ENCODE results near the gene PCSK2. TPM values are rescaled to one million over a fixed set of nuclear protein-coding genes. Genes with fewer than 3 reads are reported as not detected.

Gene PCSK2
- total RNA-seq, 4 donors from 2014 or later: 0.64 to 4.1 (median 1.4) TPM; not detected in 1

- Histone ChIP-seq H3K9me3 (no peaks in the 10 kb centered on the region), H3K4me3 (no peak overlapping the region), H3K27me3 (peaks cover 5% of the 10 kb centered on the region), H3K36me3 (no peaks in the 10 kb centered on the region), H3K27ac (no peak overlapping the region), H3K4me1 (no peaks in the 10 kb centered on the region)
- no peak for DNase-seq
- 81 to 84% methylated on average over 2 to 7 of the region's 7 CpGs for WGBS, 2 donors (ENCODE audit: low coverage in 1 of 2)
- intact Hi-C loops (cut with DNase I; ENCODE audit: low total_unique reads) (no loop called here), in situ Hi-C loops (cut with MboI; ENCODE audit: low pct_ligation_motif_present in 1 of 4, low pct_unique_long_range_greater_than_20kb in 1 of 4, low sequenced_read_pairs in 3 of 4) (no loop called here)
- TF ChIP-seq POLR2A (IDR thresholded peaks at IDR 0.05): no peak
These were observed 263.7 kb downstream of the PCSK2 start for GRCh38 chr20:17490501-17490900.

- in situ Hi-C loops (cut with MboI; ENCODE audit: low pct_ligation_motif_present in 1 of 4, low pct_unique_long_range_greater_than_20kb in 1 of 4, low sequenced_read_pairs in 3 of 4) (no loop called here), intact Hi-C loops (cut with DNase I; ENCODE audit: low total_unique reads) (no loop called here)
- 88% methylated on average over 11 of the region's 11 CpGs; no CpG with 5 or more reads in 1 of the 2 donors for WGBS, 2 donors (ENCODE audit: low coverage in 1 of 2)
- Histone ChIP-seq H3K4me1 (no peaks in the 10 kb centered on the region), H3K27ac (no peak overlapping the region), H3K27me3 (peaks cover 5% of the 10 kb centered on the region), H3K4me3 (no peak overlapping the region), H3K36me3 (no peaks in the 10 kb centered on the region), H3K9me3 (no peaks in the 10 kb centered on the region)
- no peak for DNase-seq
- no peak for TF ChIP-seq POLR2A (IDR thresholded peaks at IDR 0.05)
- no peak for TF ChIP-seq POLR2AphosphoS5 (IDR thresholded peaks at IDR 0.05)
- no peak for TF ChIP-seq CTCF (IDR thresholded peaks at IDR 0.05)
- no peak for TF ChIP-seq EP300 (IDR thresholded peaks at IDR 0.05; ENCODE audit: low read depth)
These were observed 264.2 kb downstream of the PCSK2 start for GRCh38 chr20:17491041-17491440.

- Histone ChIP-seq H3K27ac (no peak overlapping the region), H3K36me3 (no peaks in the 10 kb centered on the region), H3K4me1 (no peaks in the 10 kb centered on the region), H3K27me3 (peaks cover 5% of the 10 kb centered on the region), H3K4me3 (no peak overlapping the region), H3K9me3 (no peaks in the 10 kb centered on the region)
- no peak for DNase-seq
- TF ChIP-seq CTCF (IDR thresholded peaks at IDR 0.05) (no peak), POLR2AphosphoS5 (IDR thresholded peaks at IDR 0.05) (no peak), POLR2A (IDR thresholded peaks at IDR 0.05) (no peak), EP300 (IDR thresholded peaks at IDR 0.05; ENCODE audit: low read depth) (no peak)
- WGBS, 2 donors (ENCODE audit: low coverage in 1 of 2): 89 to 100% methylated on average over 1 to 4 of the region's 4 CpGs
- in situ Hi-C loops (cut with MboI; ENCODE audit: low pct_ligation_motif_present in 1 of 4, low pct_unique_long_range_greater_than_20kb in 1 of 4, low sequenced_read_pairs in 3 of 4): no loop called here
- intact Hi-C loops (cut with DNase I; ENCODE audit: low total_unique reads): no loop called here
These were observed 264.6 kb downstream of the PCSK2 start for GRCh38 chr20:17491488-17491887.

- 80 to 86% methylated on average over 1 to 2 of the region's 2 CpGs for WGBS, 2 donors (ENCODE audit: low coverage in 1 of 2)
- H3K27me3 ChIP-seq: no peaks in the 10 kb centered on the region
- H3K36me3 ChIP-seq: no peaks in the 10 kb centered on the region
- intact Hi-C loops (cut with DNase I; ENCODE audit: low total_unique reads): no loop called here
- no peak for DNase-seq
- no peak for TF ChIP-seq POLR2AphosphoS5 (IDR thresholded peaks at IDR 0.05)
- no peak for TF ChIP-seq CTCF (IDR thresholded peaks at IDR 0.05)
- TF ChIP-seq EP300 (IDR thresholded peaks at IDR 0.05; ENCODE audit: low read depth): no peak
- no peak for TF ChIP-seq POLR2A (IDR thresholded peaks at IDR 0.05)
- in situ Hi-C loops (cut with MboI; ENCODE audit: low pct_ligation_motif_present in 1 of 4, low pct_unique_long_range_greater_than_20kb in 1 of 4, low sequenced_read_pairs in 3 of 4): no loop called here
- H3K27ac ChIP-seq: no peak overlapping the region
- no peaks in the 10 kb centered on the region for H3K9me3 ChIP-seq
- no peak overlapping the region for H3K4me3 ChIP-seq
- peaks cover 0 to 6% (median 0%) of the 10 kb centered on the region in 4 donors for H3K4me1 ChIP-seq
These were observed 266.3 kb downstream of the PCSK2 start for GRCh38 chr20:17493173-17493572.

- no peaks in the 10 kb centered on the region for H3K9me3 ChIP-seq
- TF ChIP-seq POLR2AphosphoS5 (IDR thresholded peaks at IDR 0.05): no peak
- intact Hi-C loops (cut with DNase I; ENCODE audit: low total_unique reads) (no loop called here), in situ Hi-C loops (cut with MboI; ENCODE audit: low pct_ligation_motif_present in 1 of 4, low pct_unique_long_range_greater_than_20kb in 1 of 4, low sequenced_read_pairs in 3 of 4) (no loop called here)
- H3K27me3 ChIP-seq: no peaks in the 10 kb centered on the region
- DNase-seq: no peak
- 89 to 100% methylated on average over 1 to 7 of the region's 7 CpGs for WGBS, 2 donors (ENCODE audit: low coverage in 1 of 2)
- peaks cover 0 to 6% (median 0%) of the 10 kb centered on the region in 4 donors for H3K4me1 ChIP-seq
- no peak overlapping the region for H3K27ac ChIP-seq
- no peak overlapping the region for H3K4me3 ChIP-seq
- H3K36me3 ChIP-seq: no peaks in the 10 kb centered on the region
These were observed 267.4 kb downstream of the PCSK2 start for GRCh38 chr20:17494201-17494600.

All from transverse colon (tissue), 4 donors.